PC-3 (cell line): ENCODE data around the gene MBNL1. TPM values are rescaled to one million over a fixed set of nuclear protein-coding genes. Genes with fewer than 3 reads are reported as not detected.

Experiments used
- ATAC-seq: fragments of 200-7000 bp; cut with Tn5 transposase; 2 replicates; pipeline ENCODE4 v1.9.1; 2020; ENCODE audit warnings: mild to moderate bottlenecking, moderate library complexity
- BruUV-seq: library from RNA; stranded (reverse); fragments of 400-500 nt; replicated peaks from 2 replicates; lab custom pipeline; 2021; lab: Mats Ljungman, UMichigan
- CTCF ChIA-PET: fragments of 300-600 bp; sonication (Branson Sonifier 250); formaldehyde crosslinking; loops from one replicate; lab custom pipeline; 2022; ENCODE audit warnings: antibody characterized with exemption; lab: Charles Lee
- POLR2A ChIA-PET: fragments of 300-600 bp; sonication (Branson Sonifier 250); formaldehyde crosslinking; loops from one replicate; lab custom pipeline; 2022; ENCODE audit warnings: antibody characterized with exemption; ENCODE audit not compliant: unreplicated experiment; lab: Charles Lee
- DNase-seq: peaks from one replicate; pipeline ENCODE4 v3.0.0-alpha.2; 2015
- H2AFZ ChIP-seq: fragments of 300-600 bp; sonication (generic); 2 replicates; pipeline ENCODE4 v1.6.0; 2016; ENCODE audit warnings: antibody characterized with exemption, low read length
- H3F3A ChIP-seq: fragments of 300-600 bp; sonication (generic); one replicate; pipeline ENCODE4 v1.6.0; 2017; ENCODE audit warnings: antibody characterized with exemption, low read length, control low read depth, mild to moderate bottlenecking; ENCODE audit not compliant: unreplicated experiment
- H3K27ac ChIP-seq: fragments of 300-600 bp; sonication (generic); 2 replicates; pipeline ENCODE4 v1.5.1; 2016; ENCODE audit warnings: mild to moderate bottlenecking, low read length
- H3K27me3 ChIP-seq: fragments of 300-600 bp; sonication (generic); 2 replicates; pipeline ENCODE4 v1.6.1; 2016; ENCODE audit warnings: low read length, mixed read lengths
- H3K36me3 ChIP-seq: fragments of 300-600 bp; sonication (generic); 2 replicates; pipeline ENCODE4 v1.6.1; 2016; ENCODE audit warnings: low read depth, mixed run types, low read length, mixed read lengths
- H3K4me1 ChIP-seq: fragments of 300-600 bp; sonication (generic); 2 replicates; pipeline ENCODE4 v1.5.1; 2016; ENCODE audit warnings: low read length; ENCODE audit not compliant: insufficient read depth
- H3K4me2 ChIP-seq: fragments of 300-600 bp; sonication (generic); 2 replicates; pipeline ENCODE4 v1.6.0; 2016; ENCODE audit warnings: low read length
- H3K4me3 ChIP-seq: fragments of 300-600 bp; sonication (generic); 2 replicates; pipeline ENCODE4 v1.5.1; 2016; ENCODE audit warnings: mild to moderate bottlenecking, low read length, mixed read lengths
- H3K79me2 ChIP-seq: fragments of 300-600 bp; sonication (generic); 2 replicates; pipeline ENCODE4 v1.6.1; 2017; ENCODE audit warnings: low read length, mixed read lengths
- H3K9ac ChIP-seq: fragments of 300-600 bp; sonication (generic); 2 replicates; pipeline ENCODE4 v1.6.0; 2016; ENCODE audit warnings: mild to moderate bottlenecking, low read length
- H3K9me2 ChIP-seq: fragments of 300-600 bp; sonication (generic); replicated peaks from 2 replicates; pipeline ENCODE4 v1.6.1; 2016; ENCODE audit warnings: mixed run types, low read length, mixed read lengths
- H3K9me3 ChIP-seq: fragments of 300-600 bp; sonication (generic); 2 replicates; pipeline ENCODE4 v1.6.1; 2016; ENCODE audit warnings: low read length, mixed read lengths
- H4K20me1 ChIP-seq: fragments of 300-600 bp; sonication (generic); 2 replicates; pipeline ENCODE4 v1.6.1; 2016; ENCODE audit warnings: low read length, mixed read lengths
- EZH2 ChIP-seq: fragments of 300-600 bp; sonication (generic); IDR thresholded peaks from one replicate; pipeline ENCODE4 v1.6.1; 2017; ENCODE audit warnings: antibody characterized with exemption, mild to moderate bottlenecking, low read length; ENCODE audit not compliant: unreplicated experiment
- EZH2phosphoT487 ChIP-seq: fragments of 300-600 bp; sonication (generic); IDR thresholded peaks from 2 replicates; pipeline ENCODE4 v1.6.1; 2018; ENCODE audit warnings: mild to moderate bottlenecking, antibody characterized with exemption, low read length, borderline replicate concordance
- intact Hi-C: fragments of 100-400 bp; cut with micrococcal nuclease; formaldehyde crosslinking; loops from 2 replicates; pipeline ENCODE4 v1.9.0; 2023
- total RNA-seq: library from RNA; depleted of rRNA; stranded (reverse); fragments of >200 nt; gene quantifications from 2 replicates; pipeline ENCODE4 v1.2.3, GENCODE V29; 2014
- TF ChIP-seq, protein P1 (sequence below): fragments of 300-600 bp; sonication (generic); conservative IDR thresholded peaks from 2 replicates; pipeline ENCODE4 v1.5.1; 2017; ENCODE audit warnings: antibody characterized with exemption, low read depth, mild to moderate bottlenecking, low read length

MBNL1 gene
- total RNA-seq, 1 experiment from 2014 or later: 161 TPM

GRCh38 chr3:152352554-152352953 lies 83.8 kb downstream of the MBNL1 start:
- BruUV-seq: no TSS peak
- H3K4me1 ChIP-seq: peaks cover 37% of the 10 kb centered on the region
- H3K9me2 ChIP-seq: no peaks in the 10 kb centered on the region
- no peak overlapping the region for H2AFZ ChIP-seq
- intact Hi-C loops: no loop called here
- TF ChIP-seq EZH2: no peak
- TF ChIP-seq EZH2phosphoT487: no peak
- TF ChIP-seq, protein P1, sequence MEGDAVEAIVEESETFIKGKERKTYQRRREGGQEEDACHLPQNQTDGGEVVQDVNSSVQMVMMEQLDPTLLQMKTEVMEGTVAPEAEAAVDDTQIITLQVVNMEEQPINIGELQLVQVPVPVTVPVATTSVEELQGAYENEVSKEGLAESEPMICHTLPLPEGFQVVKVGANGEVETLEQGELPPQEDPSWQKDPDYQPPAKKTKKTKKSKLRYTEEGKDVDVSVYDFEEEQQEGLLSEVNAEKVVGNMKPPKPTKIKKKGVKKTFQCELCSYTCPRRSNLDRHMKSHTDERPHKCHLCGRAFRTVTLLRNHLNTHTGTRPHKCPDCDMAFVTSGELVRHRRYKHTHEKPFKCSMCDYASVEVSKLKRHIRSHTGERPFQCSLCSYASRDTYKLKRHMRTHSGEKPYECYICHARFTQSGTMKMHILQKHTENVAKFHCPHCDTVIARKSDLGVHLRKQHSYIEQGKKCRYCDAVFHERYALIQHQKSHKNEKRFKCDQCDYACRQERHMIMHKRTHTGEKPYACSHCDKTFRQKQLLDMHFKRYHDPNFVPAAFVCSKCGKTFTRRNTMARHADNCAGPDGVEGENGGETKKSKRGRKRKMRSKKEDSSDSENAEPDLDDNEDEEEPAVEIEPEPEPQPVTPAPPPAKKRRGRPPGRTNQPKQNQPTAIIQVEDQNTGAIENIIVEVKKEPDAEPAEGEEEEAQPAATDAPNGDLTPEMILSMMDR: no peak
- H3K4me3 ChIP-seq: no peak overlapping the region
- DNase-seq: no peak
- H3F3A ChIP-seq: peaks cover 7% of the 10 kb centered on the region
- no peaks in the 10 kb centered on the region for H3K36me3 ChIP-seq
- peaks cover 98% of the 10 kb centered on the region for H3K79me2 ChIP-seq
- no peaks in the 10 kb centered on the region for H3K27me3 ChIP-seq
- ChIA-PET POLR2A (no interaction called here), CTCF (no interaction called here)
- H3K9me3 ChIP-seq: no peaks in the 10 kb centered on the region
- ATAC-seq: no peak
- peaks cover 8% of the 10 kb centered on the region; the same call in 1 of the 2 replicates for H4K20me1 ChIP-seq
- no peak overlapping the region for H3K9ac ChIP-seq
- no peak overlapping the region for H3K27ac ChIP-seq
- no peak overlapping the region for H3K4me2 ChIP-seq

GRCh38 chr3:152353578-152353977 lies 84.8 kb downstream of the MBNL1 start:
- ATAC-seq (no peak), DNase-seq (no peak)
- peaks cover 30% of the 10 kb centered on the region for H3K4me1 ChIP-seq
- TF ChIP-seq EZH2: no peak
- no peak for TF ChIP-seq EZH2phosphoT487
- TF ChIP-seq, protein P1: no peak
- no peak overlapping the region for H2AFZ ChIP-seq
- no peak overlapping the region for H3K27ac ChIP-seq
- H3K4me2 ChIP-seq: no peak overlapping the region
- no peaks in the 10 kb centered on the region for H3K9me3 ChIP-seq
- H3K79me2 ChIP-seq: peaks cover 96% of the 10 kb centered on the region
- BruUV-seq: no TSS peak
- no peaks in the 10 kb centered on the region for H3K36me3 ChIP-seq
- H3F3A ChIP-seq: peaks cover 6% of the 10 kb centered on the region
- H3K27me3 ChIP-seq: no peaks in the 10 kb centered on the region
- no peak overlapping the region for H3K9ac ChIP-seq
- H4K20me1 ChIP-seq: peaks cover 7% of the 10 kb centered on the region; the same call in 1 of the 2 replicates
- no peaks in the 10 kb centered on the region for H3K9me2 ChIP-seq
- ChIA-PET CTCF (no interaction called here), POLR2A (no interaction called here)
- intact Hi-C loops: no loop called here
- no peak overlapping the region for H3K4me3 ChIP-seq

DNA sequence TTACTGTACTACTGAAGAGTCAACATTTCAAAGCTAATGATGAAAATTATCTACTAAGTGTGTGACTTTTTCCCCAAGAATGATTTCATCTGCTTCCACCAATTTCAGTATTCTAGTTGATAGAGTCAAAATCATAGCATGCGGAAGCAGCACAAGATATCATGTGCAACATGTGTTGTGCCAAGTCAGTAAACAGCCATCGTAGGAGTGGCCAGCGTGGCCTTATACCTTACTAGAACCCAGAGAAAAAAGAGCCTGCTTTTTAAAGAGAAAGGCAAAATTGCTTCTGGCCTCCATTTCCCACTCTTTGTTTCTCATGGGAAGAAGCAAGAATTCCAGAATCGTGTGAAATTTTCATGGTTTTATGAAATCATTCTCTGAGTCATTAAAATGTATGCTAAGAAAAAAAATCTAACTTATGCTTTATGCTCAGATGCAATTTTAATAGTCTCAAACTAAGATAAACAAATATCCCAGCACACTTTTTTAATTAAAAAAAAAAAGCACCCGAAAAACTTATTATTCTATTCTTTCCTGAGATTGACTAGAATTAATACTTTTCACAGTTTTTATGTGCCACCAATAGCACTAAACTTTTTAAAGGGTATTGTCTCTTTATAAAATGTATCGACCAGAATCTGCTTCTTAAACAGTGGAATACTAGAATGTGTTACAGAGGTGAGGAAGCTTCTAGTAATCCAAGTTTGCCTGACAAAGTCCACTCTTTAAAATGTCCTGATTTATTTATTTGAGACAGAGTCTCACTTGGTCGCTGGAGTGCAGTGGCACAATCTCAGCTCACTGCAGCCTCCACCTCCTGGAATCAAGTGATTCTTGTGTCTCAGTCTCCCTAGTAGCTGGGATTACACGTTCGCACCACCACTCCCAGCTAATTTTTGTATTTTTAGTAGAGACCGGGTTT lies 87.3 kb downstream of the MBNL1 start:
- Histone ChIP-seq H3F3A (no peaks in the 10 kb centered on the region), H2AFZ (no peak overlapping the region), H3K9me2 (no peaks in the 10 kb centered on the region), H3K4me2 (no peak overlapping the region), H3K27ac (no peak overlapping the region), H3K9ac (no peak overlapping the region), H3K9me3 (no peaks in the 10 kb centered on the region), H3K4me3 (no peak overlapping the region), H3K79me2 (peaks cover 93% of the 10 kb centered on the region), H4K20me1 (peaks cover 9% of the 10 kb centered on the region), H3K27me3 (no peaks in the 10 kb centered on the region), H3K4me1 (peaks cover 24% of the 10 kb centered on the region), H3K36me3 (no peaks in the 10 kb centered on the region)
- no peak for ATAC-seq
- POLR2A ChIA-PET: no interaction called here
- no TSS peak for BruUV-seq
- DNase-seq: no peak
- TF ChIP-seq EZH2phosphoT487 (no peak), EZH2 (no peak)
- TF ChIP-seq, protein P1: no peak
- CTCF ChIA-PET: interaction anchor here (0.6 kb wide), 1 partner anchor 92 kb away, joined by 4 read pairs; no protein-coding TSS in a partner anchor
- intact Hi-C loops: no loop called here
